Measurements from ENCODE around the gene CARD16. TPM values are rescaled to one million over a fixed set of nuclear protein-coding genes. Genes with fewer than 3 reads are reported as not detected.
A peak's percentile ranks its signal among the peaks of the same experiment; 100 is the strongest.
"Not testable (repeated sequence)": the region's sequence is repeated elsewhere in the genome, so short reads cannot be mapped to it uniquely, and the experiment has no call there.

Gene CARD16
- total RNA-seq = 10 to 100 TPM; 72.5 to 83.7 TPM

DNA sequence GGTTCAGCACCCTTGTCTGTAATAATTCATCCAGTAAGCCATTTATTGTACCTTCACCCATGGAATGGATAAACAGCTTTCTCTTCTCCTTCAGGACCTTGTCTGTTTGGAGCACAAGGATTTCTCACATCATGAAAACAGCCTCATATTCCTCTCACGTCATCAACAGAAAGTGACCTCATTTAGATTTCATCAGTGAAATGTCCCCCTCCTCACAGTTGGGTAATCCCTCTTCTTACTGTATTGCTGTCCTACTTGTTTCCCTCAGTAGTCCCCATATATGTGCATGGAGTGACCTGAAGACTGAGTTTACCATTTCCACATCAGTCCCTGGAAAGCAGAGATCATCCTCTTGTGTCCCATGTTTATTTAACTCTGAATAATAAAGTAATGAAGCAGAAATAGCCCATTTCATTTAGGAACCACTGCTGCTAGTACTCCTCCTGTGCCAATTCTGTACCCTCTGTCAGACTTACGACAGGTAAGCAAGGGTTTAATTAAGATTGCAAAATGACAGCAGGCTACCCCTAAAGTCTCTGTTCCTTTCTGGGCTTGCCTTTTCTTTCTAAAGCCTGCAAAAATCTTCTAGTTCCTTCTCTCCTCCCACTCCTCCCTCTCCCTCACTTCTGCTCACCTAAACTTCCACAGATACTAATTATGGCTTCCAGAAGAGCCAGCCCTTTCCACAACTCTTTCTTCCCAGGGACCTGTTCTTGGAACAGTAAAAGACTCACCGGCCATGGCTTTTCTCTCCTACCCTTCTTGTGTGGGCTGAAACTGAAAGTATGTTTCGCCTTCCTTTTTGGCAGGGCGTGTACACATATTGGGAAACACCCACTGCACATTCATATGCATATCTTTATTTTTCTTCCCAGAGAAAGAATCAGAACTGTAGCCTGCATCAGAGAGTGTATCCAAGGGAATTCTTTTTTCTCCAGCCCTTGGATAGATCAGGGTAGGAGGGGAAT lies at the start of gene CARD16:
Gene CARD16 (minus strand): TSS at position 779 of the 968 bp plus-strand sequence. CDS start 38 bp downstream, at position 741.
- peak; percentile 95 for ATAC-seq (ENCODE audit: low read depth)
- H3K27me3 Mint-ChIP-seq, H3K9me3 Mint-ChIP-seq, DNase-seq, POLR2A ChIA-PET: not testable (repeated sequence)
- Mint-ChIP-seq H3K27ac (peak within 1 kb of the TSS; percentile 94), H3K4me3 (peak within 1 kb of the TSS; percentile 96), H3K4me1 (peaks cover 32% of the 10 kb centered on the region), H3K36me3 (peaks cover 32% of the 10 kb centered on the region)

GRCh38 chr11:105092256-105093239 lies 47.4 kb upstream of the CARD16 start:
- peaks cover 22% of the 10 kb centered on the region for H3K36me3 Mint-ChIP-seq
- DNase-seq = no peak
- no peak for ATAC-seq (ENCODE audit: low read depth)
- H3K4me3 Mint-ChIP-seq = no peak overlapping the region
- H3K27ac Mint-ChIP-seq = no peak overlapping the region
- peaks cover 12% of the 10 kb centered on the region for H3K27me3 Mint-ChIP-seq
- peaks cover 4% of the 10 kb centered on the region for H3K9me3 Mint-ChIP-seq
- POLR2A ChIA-PET = no interaction called here
- H3K4me1 Mint-ChIP-seq = no peaks in the 10 kb centered on the region

- H3K27me3 Mint-ChIP-seq = peaks cover 16% of the 10 kb centered on the region
- H3K27ac Mint-ChIP-seq = no peak overlapping the region
- H3K4me3 Mint-ChIP-seq = no peak overlapping the region
- POLR2A ChIA-PET = no interaction called here
- no peaks in the 10 kb centered on the region for H3K9me3 Mint-ChIP-seq
- ATAC-seq (ENCODE audit: low read depth) (no peak), DNase-seq (no peak)
- peaks cover 1% of the 10 kb centered on the region for H3K36me3 Mint-ChIP-seq
- H3K4me1 Mint-ChIP-seq = peaks cover 18% of the 10 kb centered on the region
Measured at GRCh38 chr11:105081412-105082150, 36.4 kb upstream of the CARD16 start.

GRCh38 chr11:105080171-105080906 lies 35.2 kb upstream of the CARD16 start:
- peak overlapping the region; percentile 54 for H3K4me3 Mint-ChIP-seq
- H3K36me3 Mint-ChIP-seq; POLR2A ChIA-PET; DNase-seq; H3K9me3 Mint-ChIP-seq; ATAC-seq (ENCODE audit: low read depth): not testable (repeated sequence)
- H3K4me1 Mint-ChIP-seq = peaks cover 18% of the 10 kb centered on the region
- H3K27ac Mint-ChIP-seq = peak overlapping the region; percentile 11
- peaks cover 12% of the 10 kb centered on the region for H3K27me3 Mint-ChIP-seq

DNA sequence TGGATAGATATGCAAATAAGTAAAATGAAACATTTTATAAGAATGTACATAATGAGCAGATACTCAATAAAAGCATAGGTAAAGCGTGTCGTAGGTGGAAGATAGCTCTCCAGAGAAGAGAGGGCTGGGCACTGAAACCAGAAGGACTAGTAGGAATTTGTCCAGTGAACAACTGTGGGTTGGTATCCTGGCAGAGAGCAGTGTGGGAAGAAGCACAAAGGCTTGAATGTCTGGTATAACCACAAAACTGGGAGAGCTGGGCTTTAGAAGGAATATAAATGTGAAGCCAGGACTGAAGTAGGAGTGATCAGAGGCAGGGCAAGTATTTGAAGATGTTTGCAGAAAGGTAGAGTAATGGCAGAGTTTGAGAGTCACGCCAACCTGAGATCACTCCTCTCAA lies 33.1 kb upstream of the CARD16 start:
- no peak for DNase-seq
- Mint-ChIP-seq H3K4me1 (peaks cover 18% of the 10 kb centered on the region), H3K36me3 (no peaks in the 10 kb centered on the region), H3K27ac (no peak overlapping the region), H3K9me3 (peaks cover 3% of the 10 kb centered on the region), H3K27me3 (peaks cover 7% of the 10 kb centered on the region), H3K4me3 (no peak overlapping the region)
- POLR2A ChIA-PET = no interaction called here
- ATAC-seq (ENCODE audit: low read depth) = no peak

DNA sequence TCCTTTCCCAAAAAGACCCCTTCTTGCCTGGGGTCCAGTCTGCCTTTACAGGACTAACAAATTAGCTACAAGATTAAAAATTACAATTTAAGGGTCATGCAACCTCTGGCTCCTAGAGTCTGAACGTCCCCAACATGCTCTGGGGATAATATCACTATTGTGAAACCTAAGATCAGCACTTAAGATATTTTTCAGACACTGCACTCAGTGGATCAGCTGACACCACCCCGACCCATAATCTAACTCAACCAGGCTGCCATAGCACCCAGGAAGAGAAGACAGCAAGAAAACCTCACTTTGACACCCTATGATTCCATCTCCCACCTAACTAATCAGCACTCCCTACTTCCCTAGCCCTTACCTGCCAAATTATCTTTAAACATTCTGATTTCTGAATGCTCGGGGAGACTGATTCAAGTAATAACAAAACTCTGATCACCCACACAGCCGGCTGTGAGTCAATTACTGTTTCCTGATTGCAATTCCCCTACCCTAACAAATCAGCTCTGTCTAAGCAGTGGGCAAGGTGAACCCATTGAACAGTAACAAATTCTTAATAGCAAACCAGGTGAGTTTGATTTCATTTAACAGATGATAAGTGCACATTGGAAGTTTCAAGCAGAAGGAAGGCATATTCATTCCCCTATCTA lies 32.1 kb upstream of the CARD16 start:
- ATAC-seq (ENCODE audit: low read depth); H3K27ac Mint-ChIP-seq: not testable (repeated sequence)

GRCh38 chr11:105074166-105074530 lies 29.0 kb upstream of the CARD16 start:
- no peak for ATAC-seq (ENCODE audit: low read depth)
- H3K27me3 Mint-ChIP-seq = peaks cover 4% of the 10 kb centered on the region
- DNase-seq = no peak
- H3K27ac Mint-ChIP-seq = no peak overlapping the region
- POLR2A ChIA-PET = no interaction called here
- H3K36me3 Mint-ChIP-seq = peaks cover 4% of the 10 kb centered on the region
- H3K9me3 Mint-ChIP-seq = peaks cover 3% of the 10 kb centered on the region
- peaks cover 17% of the 10 kb centered on the region for H3K4me1 Mint-ChIP-seq
- H3K4me3 Mint-ChIP-seq = no peak overlapping the region

More for the DNA sequence above, 32.1 kb upstream of the CARD16 start:
- H3K4me1 Mint-ChIP-seq = peaks cover 18% of the 10 kb centered on the region
- H3K36me3 Mint-ChIP-seq, DNase-seq, POLR2A ChIA-PET, H3K27me3 Mint-ChIP-seq, H3K4me3 Mint-ChIP-seq, H3K9me3 Mint-ChIP-seq: not testable (repeated sequence)

GRCh38 chr11:105073456-105074165 lies 28.5 kb upstream of the CARD16 start:
- Mint-ChIP-seq H3K27me3 (peaks cover 4% of the 10 kb centered on the region), H3K4me3 (no peak overlapping the region), H3K9me3 (peaks cover 3% of the 10 kb centered on the region), H3K27ac (no peak overlapping the region), H3K4me1 (peaks cover 17% of the 10 kb centered on the region), H3K36me3 (peaks cover 8% of the 10 kb centered on the region)
- POLR2A ChIA-PET = no interaction called here
- DNase-seq (no peak), ATAC-seq (ENCODE audit: low read depth) (no peak)

- POLR2A ChIA-PET; H3K9me3 Mint-ChIP-seq; H3K36me3 Mint-ChIP-seq; DNase-seq; H3K27ac Mint-ChIP-seq; H3K4me3 Mint-ChIP-seq; ATAC-seq (ENCODE audit: low read depth); H3K27me3 Mint-ChIP-seq: not testable (repeated sequence)
- peaks cover 13% of the 10 kb centered on the region for H3K4me1 Mint-ChIP-seq
Measured at GRCh38 chr11:105072080-105072479, 26.9 kb upstream of the CARD16 start.

DNA sequence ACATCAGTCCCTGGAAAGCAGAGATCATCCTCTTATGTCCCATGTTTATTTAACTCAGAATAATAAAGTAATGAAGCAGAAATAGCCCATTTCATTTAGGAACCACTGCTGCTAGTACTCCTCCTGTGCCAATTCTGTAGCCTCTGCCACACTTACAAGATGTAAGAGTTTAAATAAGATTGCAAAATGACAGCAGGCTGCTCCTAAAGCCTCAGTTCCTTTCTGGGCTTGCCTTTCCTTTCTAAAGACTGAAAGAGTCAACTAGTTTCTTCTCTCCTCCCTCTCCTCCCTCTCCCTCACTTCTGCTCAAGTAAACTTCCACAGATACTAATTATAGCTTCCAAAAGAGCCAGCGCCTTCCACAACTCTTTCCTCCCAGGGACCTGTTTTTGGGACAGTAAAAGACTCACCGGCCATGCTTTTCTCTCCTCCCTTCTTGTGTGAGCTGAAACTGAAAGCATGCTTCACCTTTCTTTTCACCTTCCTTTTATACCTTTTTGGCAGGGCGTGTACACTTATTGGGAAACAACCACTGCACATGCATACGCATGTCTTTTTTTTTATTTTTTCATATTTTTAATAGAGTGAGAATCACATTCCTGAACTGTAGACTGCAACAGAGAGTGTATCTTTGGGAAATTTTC lies 26.1 kb upstream of the CARD16 start:
- peaks cover 13% of the 10 kb centered on the region for H3K4me1 Mint-ChIP-seq
- H3K36me3 Mint-ChIP-seq = peaks cover 8% of the 10 kb centered on the region
- POLR2A ChIA-PET = interaction anchor here (0.7 kb wide), 1 partner anchor 183 kb away, joined by 4 read pairs; no protein-coding TSS in a partner anchor
- no peaks in the 10 kb centered on the region for H3K27me3 Mint-ChIP-seq
- no peak for DNase-seq
- peak; percentile 34 for ATAC-seq (ENCODE audit: low read depth)
- peak overlapping the region; percentile 67 for H3K27ac Mint-ChIP-seq
- peaks cover 3% of the 10 kb centered on the region for H3K9me3 Mint-ChIP-seq
- peak overlapping the region; percentile 64 for H3K4me3 Mint-ChIP-seq

DNA sequence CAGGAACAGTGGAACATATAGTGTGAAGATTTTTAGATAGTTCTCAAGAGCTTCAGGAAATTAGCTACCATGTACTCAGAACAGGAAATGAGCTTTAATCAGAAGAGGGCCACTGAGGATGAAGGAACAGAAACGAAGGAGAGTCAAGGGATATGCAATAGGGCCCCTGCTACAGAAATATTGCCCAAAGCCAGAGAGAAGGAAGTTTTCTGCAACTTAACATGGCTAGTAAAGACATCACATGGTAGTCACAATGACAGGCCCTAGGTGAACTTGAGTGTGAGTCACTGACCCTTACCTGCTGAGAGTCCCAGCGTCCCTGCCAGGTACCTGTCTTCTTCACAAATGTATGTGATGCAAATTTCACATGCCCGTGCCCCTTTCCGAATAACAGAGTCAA lies 25.2 kb upstream of the CARD16 start:
- Mint-ChIP-seq H3K9me3 (peaks cover 3% of the 10 kb centered on the region), H3K27ac (peak overlapping the region; percentile 71), H3K4me3 (peak overlapping the region; percentile 64), H3K27me3 (no peaks in the 10 kb centered on the region), H3K4me1 (peaks cover 13% of the 10 kb centered on the region), H3K36me3 (peaks cover 8% of the 10 kb centered on the region)
- POLR2A ChIA-PET = no interaction called here
- DNase-seq (no peak), ATAC-seq (ENCODE audit: low read depth) (peak; percentile 68)

Measured in activated naive CD8-positive, alpha-beta T cell treated with anti-CD3 and anti-CD28 coated beads, Interleukin-2, amount 10 ng/mL, durations not matched to agents 7 days and 5 days (primary cell).